Testis (tissue), 2 donors: ENCODE data around the gene AGRN.

Source experiments
- CTCF ChIP-seq, 3 experiments: fragments of 450-650 bp in 2 of 3; fragments of 200-600 bp in 1 of 3; sonication (generic) in 1 of 3; IDR thresholded peaks; one replicate each; pipeline ENCODE4 v1.5.1; 2016 to 2019; ENCODE audit warnings: antibody characterized with exemption in 3 of 3, mild to moderate bottlenecking in 2 of 3, moderate library complexity in 1 of 3
- POLR2A ChIP-seq: fragments of 450-650 bp; IDR thresholded peaks from one replicate; pipeline ENCODE4 v1.6.1; 2017; ENCODE audit warnings: antibody characterized with exemption, mild to moderate bottlenecking, moderate library complexity

- TF ChIP-seq CTCF (IDR thresholded peaks at IDR 0.05) (no peak), POLR2A (no peak)
Observed at GRCh38 chr1:971751-972506, 48.0 kb upstream of the AGRN start.
